Jurkat, Clone E6-1 (cell line): ENCODE data around the gene MEGF11.

ENCODE experiments used
- DNase-seq: peaks from one replicate; pipeline ENCODE4 v3.0.0-alpha.2; 2011; ENCODE audit warnings: low read depth, low spot score
- H3K4me3 ChIP-seq: 2 replicates; pipeline ENCODE4 v1.5.1; 2011; ENCODE audit warnings: mild to moderate bottlenecking, low read length, control low read depth, moderate library complexity

MEGF11 gene

GRCh38 chr15:65912235-65912634 is 341.3 kb downstream of the MEGF11 start:
- no peak overlapping the region for H3K4me3 ChIP-seq
- DNase-seq, result no peak

- H3K4me3 ChIP-seq, result no peak overlapping the region
Observed at GRCh38 chr15:65910341-65910740, 343.2 kb downstream of the MEGF11 start.

GRCh38 chr15:65909831-65910230 is 343.7 kb downstream of the MEGF11 start:
- DNase-seq, result no peak
- H3K4me3 ChIP-seq, result no peak overlapping the region

More at GRCh38 chr15:65910341-65910740, 343.2 kb downstream of the MEGF11 start:
- no peak for DNase-seq

- no peak for DNase-seq
- no peak overlapping the region for H3K4me3 ChIP-seq
Observed at GRCh38 chr15:65908876-65909275, 344.7 kb downstream of the MEGF11 start.

GRCh38 chr15:65907661-65908060 is 345.9 kb downstream of the MEGF11 start:
- no peak for DNase-seq
- no peak overlapping the region for H3K4me3 ChIP-seq

- DNase-seq, result no peak
- no peak overlapping the region for H3K4me3 ChIP-seq
Observed at GRCh38 chr15:65906396-65906795, 347.2 kb downstream of the MEGF11 start.

GRCh38 chr15:65904301-65904700 is 349.2 kb downstream of the MEGF11 start:
- no peak for DNase-seq
- H3K4me3 ChIP-seq, result no peak overlapping the region

GRCh38 chr15:65903296-65904073 is 350.1 kb downstream of the MEGF11 start:
- H3K4me3 ChIP-seq, result no peak overlapping the region
- DNase-seq, result no peak

- no peak overlapping the region for H3K4me3 ChIP-seq
- DNase-seq, result no peak
Observed at GRCh38 chr15:65902373-65902772, 351.2 kb downstream of the MEGF11 start.

- no peak overlapping the region for H3K4me3 ChIP-seq
- DNase-seq, result no peak
Observed at GRCh38 chr15:65901836-65902235, 351.7 kb downstream of the MEGF11 start.

GRCh38 chr15:65901336-65901735 is 352.2 kb downstream of the MEGF11 start:
- DNase-seq, result no peak
- no peak overlapping the region for H3K4me3 ChIP-seq

- no peak overlapping the region for H3K4me3 ChIP-seq
- no peak for DNase-seq
Observed at GRCh38 chr15:65900488-65900887, 353.1 kb downstream of the MEGF11 start.

GRCh38 chr15:65896236-65896635 is 357.3 kb downstream of the MEGF11 start:
- no peak overlapping the region for H3K4me3 ChIP-seq
- no peak for DNase-seq

GRCh38 chr15:65893060-65893459 is 360.5 kb downstream of the MEGF11 start:
- H3K4me3 ChIP-seq, result no peak overlapping the region
- DNase-seq, result no peak

- H3K4me3 ChIP-seq, result no peak overlapping the region
- DNase-seq, result no peak
Observed at GRCh38 chr15:65888981-65889380, 364.6 kb downstream of the MEGF11 start.

GRCh38 chr15:65887565-65887964 is 366.0 kb downstream of the MEGF11 start:
- no peak overlapping the region for H3K4me3 ChIP-seq
- DNase-seq, result peak; percentile 63

- no peak overlapping the region for H3K4me3 ChIP-seq
- no peak for DNase-seq
Observed at GRCh38 chr15:65885668-65886218, 367.8 kb downstream of the MEGF11 start.

- no peak overlapping the region for H3K4me3 ChIP-seq
- DNase-seq, result no peak
Observed at GRCh38 chr15:65884511-65884910, 369.0 kb downstream of the MEGF11 start.

- no peak for DNase-seq
- H3K4me3 ChIP-seq, result no peak overlapping the region
Observed at GRCh38 chr15:65883571-65883970, 370.0 kb downstream of the MEGF11 start.

GRCh38 chr15:65881766-65882434 is 371.6 kb downstream of the MEGF11 start:
- peak; percentile 53 for DNase-seq
- H3K4me3 ChIP-seq, result no peak overlapping the region
